ENCODE results near the gene ARHGAP15. TPM values are rescaled to one million over a fixed set of nuclear protein-coding genes. Genes with fewer than 3 reads are reported as not detected.

ARHGAP15 gene
- total RNA-seq, 1 donor from 2014 or later, result 7.0 TPM

DNA sequence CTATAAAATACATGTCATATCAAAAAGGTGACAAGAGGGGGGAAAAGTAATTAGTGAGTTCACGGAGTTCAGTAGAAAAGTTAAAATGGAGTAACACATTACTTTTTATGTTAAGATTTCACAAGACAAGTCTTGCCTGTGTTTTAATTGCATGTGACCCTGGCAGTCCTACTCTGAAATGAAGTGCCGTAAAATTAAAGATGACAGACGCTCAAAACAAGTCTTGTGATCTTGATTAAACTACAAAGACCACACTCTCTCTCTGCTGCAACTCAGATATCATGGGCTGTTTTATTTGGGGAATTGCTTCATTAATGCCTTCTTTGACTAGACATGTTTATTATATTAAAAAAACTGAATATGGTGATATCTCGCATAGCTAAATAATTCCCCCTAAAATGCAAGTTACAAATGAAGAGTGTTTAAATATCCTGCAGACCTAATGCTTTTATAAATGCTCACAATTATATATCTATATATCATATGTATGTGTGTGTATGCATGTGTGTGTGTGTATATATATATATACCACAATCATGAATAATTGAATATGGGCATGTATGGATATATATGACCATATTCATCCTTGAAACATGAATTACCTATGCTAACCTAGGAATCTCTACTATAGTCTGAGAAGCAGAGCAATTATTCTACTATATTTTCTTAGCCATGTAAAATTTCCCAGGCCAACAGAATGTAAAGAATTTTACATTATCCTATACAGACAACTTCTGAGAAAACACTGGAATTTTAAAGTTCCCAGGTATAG lies 647.5 kb downstream of the ARHGAP15 start:
- intact Hi-C loops (cut with micrococcal nuclease), result no loop called here
- DNase-seq, result no peak
- Histone ChIP-seq H3K4me3 (no peak overlapping the region), H3K9me3 (replicated peaks) (no peaks in the 10 kb centered on the region), H3K27ac (replicated peaks) (no peak overlapping the region), H3K4me1 (no peaks in the 10 kb centered on the region), H3K36me3 (no peaks in the 10 kb centered on the region), H3K27me3 (ENCODE audit: low read depth) (no peaks in the 10 kb centered on the region)
- TF ChIP-seq, protein P1, sequence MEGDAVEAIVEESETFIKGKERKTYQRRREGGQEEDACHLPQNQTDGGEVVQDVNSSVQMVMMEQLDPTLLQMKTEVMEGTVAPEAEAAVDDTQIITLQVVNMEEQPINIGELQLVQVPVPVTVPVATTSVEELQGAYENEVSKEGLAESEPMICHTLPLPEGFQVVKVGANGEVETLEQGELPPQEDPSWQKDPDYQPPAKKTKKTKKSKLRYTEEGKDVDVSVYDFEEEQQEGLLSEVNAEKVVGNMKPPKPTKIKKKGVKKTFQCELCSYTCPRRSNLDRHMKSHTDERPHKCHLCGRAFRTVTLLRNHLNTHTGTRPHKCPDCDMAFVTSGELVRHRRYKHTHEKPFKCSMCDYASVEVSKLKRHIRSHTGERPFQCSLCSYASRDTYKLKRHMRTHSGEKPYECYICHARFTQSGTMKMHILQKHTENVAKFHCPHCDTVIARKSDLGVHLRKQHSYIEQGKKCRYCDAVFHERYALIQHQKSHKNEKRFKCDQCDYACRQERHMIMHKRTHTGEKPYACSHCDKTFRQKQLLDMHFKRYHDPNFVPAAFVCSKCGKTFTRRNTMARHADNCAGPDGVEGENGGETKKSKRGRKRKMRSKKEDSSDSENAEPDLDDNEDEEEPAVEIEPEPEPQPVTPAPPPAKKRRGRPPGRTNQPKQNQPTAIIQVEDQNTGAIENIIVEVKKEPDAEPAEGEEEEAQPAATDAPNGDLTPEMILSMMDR (IDR thresholded peaks at IDR 0.05; ENCODE audit: borderline replicate concordance), result no peak

- intact Hi-C loops (cut with micrococcal nuclease), result no loop called here
- Histone ChIP-seq H3K4me3 (no peak overlapping the region), H3K36me3 (no peaks in the 10 kb centered on the region), H3K27me3 (ENCODE audit: low read depth) (no peaks in the 10 kb centered on the region), H3K9me3 (replicated peaks) (no peaks in the 10 kb centered on the region), H3K27ac (replicated peaks) (no peak overlapping the region), H3K4me1 (no peaks in the 10 kb centered on the region)
- no peak for DNase-seq
- TF ChIP-seq, protein P1 (IDR thresholded peaks at IDR 0.05; ENCODE audit: borderline replicate concordance), result no peak
These were observed 649.8 kb downstream of the ARHGAP15 start for GRCh38 chr2:143779021-143779420.

GRCh38 chr2:143786026-143786765 lies 657.0 kb downstream of the ARHGAP15 start:
- Histone ChIP-seq H3K27ac (replicated peaks) (no peak overlapping the region), H3K27me3 (ENCODE audit: low read depth) (no peaks in the 10 kb centered on the region), H3K9me3 (replicated peaks) (no peaks in the 10 kb centered on the region), H3K36me3 (no peaks in the 10 kb centered on the region), H3K4me1 (no peaks in the 10 kb centered on the region), H3K4me3 (no peak overlapping the region)
- no peak for DNase-seq
- TF ChIP-seq, protein P1 (IDR thresholded peaks at IDR 0.05; ENCODE audit: borderline replicate concordance), result no peak
- intact Hi-C loops (cut with micrococcal nuclease), result no loop called here

- DNase-seq, result no peak
- Histone ChIP-seq H3K9me3 (replicated peaks) (no peaks in the 10 kb centered on the region), H3K4me1 (no peaks in the 10 kb centered on the region), H3K36me3 (no peaks in the 10 kb centered on the region), H3K27ac (replicated peaks) (no peak overlapping the region), H3K4me3 (no peak overlapping the region), H3K27me3 (ENCODE audit: low read depth) (no peaks in the 10 kb centered on the region)
- intact Hi-C loops (cut with micrococcal nuclease), result no loop called here
- TF ChIP-seq, protein P1 (IDR thresholded peaks at IDR 0.05; ENCODE audit: borderline replicate concordance), result no peak
These were observed 658.5 kb downstream of the ARHGAP15 start for GRCh38 chr2:143787674-143788073.

DNA sequence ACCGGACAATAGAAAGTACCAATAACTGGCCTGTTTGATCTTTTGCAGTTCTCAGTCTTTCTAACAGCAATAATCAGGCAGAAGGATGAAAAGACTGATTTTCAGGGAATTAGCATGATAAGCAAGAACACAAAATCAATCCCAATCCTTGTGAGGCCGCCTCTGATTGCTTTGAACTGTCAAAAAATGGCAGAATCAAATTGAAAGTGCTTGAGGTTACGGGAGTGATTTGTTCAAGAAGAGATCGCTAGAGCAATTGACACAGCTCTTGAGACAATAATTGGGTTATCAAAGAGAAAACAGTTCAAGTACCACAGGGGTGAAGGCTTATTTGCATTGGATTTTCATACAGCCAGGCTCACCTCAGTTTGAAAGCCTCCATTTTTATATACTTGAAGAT lies 663.4 kb downstream of the ARHGAP15 start:
- no peak overlapping the region for H3K27ac ChIP-seq (replicated peaks)
- intact Hi-C loops (cut with micrococcal nuclease), result no loop called here
- H3K9me3 ChIP-seq (replicated peaks), result no peaks in the 10 kb centered on the region

More for the DNA sequence above, 663.4 kb downstream of the ARHGAP15 start:
- Histone ChIP-seq H3K4me1 (no peaks in the 10 kb centered on the region), H3K27me3 (ENCODE audit: low read depth) (no peaks in the 10 kb centered on the region), H3K4me3 (no peak overlapping the region), H3K36me3 (no peaks in the 10 kb centered on the region)
- TF ChIP-seq, protein P1 (IDR thresholded peaks at IDR 0.05; ENCODE audit: borderline replicate concordance), result no peak
- DNase-seq, result no peak
